Activated T-cell treated with anti-CD3 and anti-CD28 coated beads for 1 hour (primary cell): Measurements from ENCODE around the gene TRIM24.
"Not testable (repeated sequence)": the region's sequence is repeated elsewhere in the genome, so short reads cannot be mapped to it uniquely, and the experiment has no call there.

Source experiments
- DNase-seq: peaks from one replicate; pipeline ENCODE4 v3.0.0-alpha.2; 2020; ENCODE audit warnings: low read depth

Gene TRIM24

DNA sequence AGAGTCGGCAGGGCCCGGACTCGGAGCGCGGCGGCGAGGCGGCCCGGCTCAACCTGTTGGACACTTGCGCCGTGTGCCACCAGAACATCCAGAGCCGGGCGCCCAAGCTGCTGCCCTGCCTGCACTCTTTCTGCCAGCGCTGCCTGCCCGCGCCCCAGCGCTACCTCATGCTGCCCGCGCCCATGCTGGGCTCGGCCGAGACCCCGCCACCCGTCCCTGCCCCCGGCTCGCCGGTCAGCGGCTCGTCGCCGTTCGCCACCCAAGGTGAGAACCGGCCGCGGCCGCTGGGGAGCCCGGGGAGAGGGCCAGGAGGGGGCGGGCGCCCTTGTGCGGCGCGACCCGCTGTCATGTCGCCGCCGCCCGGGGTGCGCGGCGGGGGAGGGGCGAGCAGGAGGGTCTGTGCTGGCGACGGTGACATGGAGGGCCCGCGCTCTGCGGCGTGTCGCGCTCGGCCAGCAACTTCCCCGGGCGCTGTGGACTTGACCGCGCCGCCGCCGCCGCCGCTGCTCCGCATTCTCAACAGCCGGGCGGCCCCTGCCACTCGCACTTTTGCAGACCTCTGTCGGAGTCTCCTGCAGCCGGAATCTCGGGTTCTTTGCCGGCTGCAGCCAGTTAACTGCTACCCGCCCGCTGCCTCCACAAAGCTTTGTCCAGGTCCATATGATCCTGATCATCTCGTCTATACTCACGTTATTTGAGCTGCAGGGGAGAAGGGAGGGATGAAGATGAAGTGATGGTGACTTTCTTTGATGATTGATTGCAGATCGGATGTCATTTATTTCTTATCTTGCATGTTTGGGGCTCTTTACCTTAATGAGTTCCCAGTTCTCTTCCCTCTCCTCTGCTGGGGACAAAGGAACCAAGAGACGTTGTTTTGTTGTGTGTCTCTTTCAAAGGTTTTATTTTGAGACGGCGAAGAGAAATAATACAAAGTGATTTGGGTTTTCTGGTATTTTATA is 869 bp downstream of the TRIM24 start:
- DNase-seq = peak; percentile 42

DNA sequence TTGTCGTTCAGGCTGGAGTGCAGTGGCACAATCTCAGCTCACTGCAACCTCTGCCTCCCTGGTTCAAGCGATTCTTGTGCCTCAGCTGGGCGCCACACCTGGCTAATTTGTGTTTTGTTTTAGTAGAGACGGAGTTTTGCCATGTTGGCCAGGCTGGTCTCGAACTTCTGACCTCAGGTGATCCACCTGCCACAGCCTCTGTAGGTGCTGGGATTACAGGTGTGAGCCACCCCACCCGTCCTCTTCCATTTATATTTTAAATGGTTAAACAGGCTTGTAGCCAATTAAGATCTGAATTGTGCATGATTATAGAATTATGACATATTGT is 3.2 kb downstream of the TRIM24 start:
- not testable (repeated sequence) for DNase-seq

DNA sequence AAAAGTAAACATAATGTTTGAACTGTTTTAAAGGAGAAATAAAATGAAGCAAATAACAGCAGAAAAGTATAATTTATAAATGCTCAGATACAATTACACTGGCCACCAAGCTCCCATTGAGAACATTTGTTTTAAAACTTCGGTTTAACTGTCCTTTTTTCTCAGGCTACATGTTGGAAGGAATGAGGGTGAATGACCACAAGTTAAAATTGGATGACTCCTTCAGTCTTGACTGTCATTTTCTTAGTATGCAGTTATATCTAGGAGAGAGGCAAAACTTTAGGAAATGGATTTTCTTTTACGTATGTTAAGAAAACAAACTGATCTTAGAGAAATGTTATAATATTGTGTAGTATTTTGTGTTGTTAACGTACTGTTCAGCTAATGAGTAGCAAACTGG is 5.0 kb downstream of the TRIM24 start:
- DNase-seq = no peak

GRCh38 chr7:138466069-138466756 is 6.2 kb downstream of the TRIM24 start:
- not testable (repeated sequence) for DNase-seq

GRCh38 chr7:138468244-138469123 is 8.4 kb downstream of the TRIM24 start:
- DNase-seq = no peak

DNA sequence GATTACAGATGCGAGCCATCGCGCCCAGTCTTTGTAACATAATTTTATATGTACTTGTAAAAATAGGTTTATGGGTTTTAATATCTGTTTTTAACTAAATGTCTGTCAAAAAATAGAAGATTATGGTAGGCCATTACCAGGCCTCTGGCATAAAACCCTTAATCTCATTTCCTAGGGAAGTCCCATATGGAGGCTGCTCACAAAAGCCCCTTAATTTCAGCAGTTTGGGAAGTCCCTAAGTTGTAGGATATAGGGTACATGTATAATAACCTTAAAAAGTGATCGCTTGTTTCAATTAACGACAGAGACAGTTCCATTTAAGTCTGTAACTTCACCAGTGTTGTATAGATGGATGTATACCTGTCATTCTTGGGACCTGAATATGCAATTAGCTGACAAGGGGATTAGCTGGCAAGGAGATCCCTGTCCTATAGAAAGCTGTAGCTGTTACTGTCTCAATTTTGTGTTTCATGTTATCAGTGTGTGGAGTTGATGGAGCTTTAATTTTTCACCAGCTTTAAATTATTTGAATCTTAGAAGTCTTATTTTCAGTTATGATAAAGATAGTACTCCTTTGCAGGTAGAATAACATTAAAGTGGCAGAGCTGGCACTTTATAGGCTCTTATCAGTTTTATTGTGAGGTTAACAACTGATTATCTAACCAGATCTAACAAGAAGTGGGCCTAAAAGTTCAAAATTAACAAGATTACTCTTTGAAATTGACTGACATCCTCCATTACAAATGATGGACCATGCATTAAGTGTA is 10.5 kb downstream of the TRIM24 start:
- DNase-seq = no peak

DNA sequence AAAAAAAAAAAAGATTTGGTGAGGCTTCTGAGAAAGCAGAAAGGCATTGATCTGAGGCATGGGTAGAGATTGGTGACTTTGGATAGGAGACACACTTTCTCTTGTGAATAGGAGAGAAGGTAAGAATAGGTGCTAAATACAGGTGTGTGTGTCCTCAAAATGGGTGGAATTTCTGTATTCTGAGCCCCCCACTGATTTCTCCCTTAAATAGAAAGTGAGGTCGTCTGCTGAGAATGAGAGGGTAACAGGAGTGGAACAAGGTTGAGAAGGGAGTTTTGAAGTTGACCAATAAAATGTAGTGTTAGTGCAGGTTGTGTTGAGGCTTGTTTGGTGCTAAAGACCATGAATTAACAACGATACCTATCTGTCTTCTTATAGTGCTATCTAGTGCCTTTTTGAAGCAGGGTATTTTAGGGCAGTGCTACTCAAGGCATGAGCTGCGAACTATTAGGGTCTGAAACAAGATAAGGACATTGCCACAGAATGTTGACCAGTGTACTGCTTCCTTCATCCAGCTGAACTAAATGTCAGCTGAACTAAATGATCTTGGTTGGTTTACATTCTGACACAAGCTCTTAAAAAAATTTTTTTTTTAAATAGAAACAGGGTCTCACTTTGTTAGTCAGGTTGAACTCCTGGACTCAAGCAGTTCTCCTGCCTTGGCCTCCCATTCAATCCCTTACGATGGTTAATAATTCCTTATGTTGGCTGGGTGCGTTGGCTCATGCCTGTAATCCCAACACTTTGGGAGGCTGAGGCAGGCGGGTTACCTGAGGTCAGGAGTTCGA is 12.4 kb downstream of the TRIM24 start:
- no peak for DNase-seq

DNA sequence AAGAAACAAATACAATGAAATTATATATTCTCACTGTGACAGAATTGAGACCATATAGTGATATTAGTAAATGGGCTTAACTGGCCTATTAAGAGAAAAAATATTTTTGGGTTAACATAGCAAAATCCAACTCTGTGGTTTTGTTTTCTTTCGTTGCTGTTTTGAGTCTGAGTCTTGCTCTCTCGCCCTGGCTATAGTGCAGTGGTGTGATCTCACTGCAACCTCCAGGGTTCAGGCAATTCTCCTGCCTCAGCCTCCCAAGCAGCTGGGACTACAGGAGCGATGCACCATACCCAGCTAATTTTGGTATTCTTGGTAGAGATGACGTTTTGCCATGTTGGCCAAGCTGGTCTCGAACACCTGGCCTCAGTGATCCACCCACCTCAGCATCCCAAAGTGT is 15.3 kb downstream of the TRIM24 start:
- DNase-seq = no peak

GRCh38 chr7:138477081-138477578 is 17.1 kb downstream of the TRIM24 start:
- no peak for DNase-seq

GRCh38 chr7:138477581-138477980 is 17.5 kb downstream of the TRIM24 start:
- no peak for DNase-seq

GRCh38 chr7:138478499-138478908 is 18.4 kb downstream of the TRIM24 start:
- DNase-seq = no peak

DNA sequence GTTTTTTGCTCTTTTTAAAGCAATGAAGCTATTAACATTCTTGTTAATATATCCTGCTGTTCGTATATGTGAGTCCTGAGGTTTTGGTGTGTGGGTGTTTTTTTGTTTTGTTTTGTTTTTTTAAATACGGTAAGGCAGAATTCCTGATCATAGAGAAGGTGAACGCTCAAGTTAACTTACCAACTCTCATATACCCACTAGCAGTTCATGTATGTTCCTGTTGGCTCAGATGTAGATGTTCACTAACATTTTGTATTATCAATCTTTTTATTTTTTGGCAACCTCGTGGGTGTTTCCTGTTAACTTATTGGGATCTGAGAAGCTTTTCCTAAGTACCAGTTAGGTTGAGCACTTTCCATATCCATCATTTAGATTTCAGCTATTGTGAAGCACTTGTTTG is 20.5 kb downstream of the TRIM24 start:
- DNase-seq = no peak

DNA sequence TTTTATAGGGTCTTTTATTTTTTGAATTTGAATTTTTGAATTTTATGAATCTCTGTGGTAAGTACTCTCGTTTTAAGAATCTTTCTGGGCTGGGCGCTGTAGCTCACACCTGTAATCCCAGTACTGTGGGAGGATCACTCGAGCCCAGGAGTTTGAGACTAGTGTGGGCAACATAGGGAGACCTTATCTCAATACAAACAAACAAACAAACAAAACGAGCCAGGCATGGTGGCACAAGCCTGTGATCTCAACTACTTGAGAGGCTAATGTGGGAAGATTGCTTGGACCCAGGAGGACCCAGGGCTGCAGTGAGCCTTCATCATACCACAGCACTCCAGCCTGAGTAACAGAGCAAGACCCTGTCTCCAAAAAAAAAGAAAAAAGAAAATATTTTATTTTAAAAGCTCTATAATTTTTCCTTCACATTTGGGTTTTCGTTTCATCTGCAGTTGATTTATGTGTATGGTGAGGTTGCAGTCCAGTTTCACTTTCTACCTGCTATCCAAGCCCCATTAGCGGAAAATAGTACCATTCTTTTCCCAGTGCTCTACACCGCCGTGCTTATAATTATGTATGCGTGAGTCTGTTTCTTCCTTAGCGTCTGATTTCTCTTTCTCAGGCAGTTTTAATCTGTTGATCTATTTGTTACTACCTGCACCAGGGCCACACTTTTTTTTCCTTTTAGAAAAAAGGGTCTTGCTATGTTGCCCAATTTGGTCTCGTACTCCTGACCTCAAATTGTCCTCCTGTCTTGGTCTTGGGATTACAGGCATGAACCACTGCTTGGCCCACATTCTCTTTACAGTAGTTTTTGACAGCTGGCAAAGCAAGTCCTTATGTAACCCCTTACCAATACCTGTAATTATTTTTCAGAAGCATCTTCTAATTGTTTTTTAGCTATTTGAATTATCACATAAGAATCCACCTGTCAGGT is 21.7 kb downstream of the TRIM24 start:
- DNase-seq = no peak

DNA sequence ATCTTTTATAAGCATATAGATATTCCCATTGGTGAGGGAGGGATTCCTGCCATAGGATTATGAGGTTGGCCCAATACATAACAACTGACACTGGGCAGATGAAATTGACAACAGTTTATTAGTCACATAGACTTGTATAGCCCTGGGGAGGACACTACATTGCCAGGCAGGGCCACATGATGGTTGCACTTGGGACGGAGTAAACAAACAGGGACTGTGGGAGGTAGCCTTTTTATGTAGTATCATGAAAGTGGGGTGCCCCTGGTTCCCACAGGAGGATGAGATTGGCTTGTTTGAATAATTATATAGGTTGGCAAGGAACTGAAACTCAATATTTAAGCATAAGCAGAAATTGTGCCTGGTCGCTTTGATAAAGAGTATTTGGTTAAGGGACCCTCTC is 23.5 kb downstream of the TRIM24 start:
- no peak for DNase-seq

GRCh38 chr7:138485508-138485907 is 25.4 kb downstream of the TRIM24 start:
- DNase-seq = not testable (repeated sequence)

- not testable (repeated sequence) for DNase-seq
These were observed 29.1 kb downstream of the TRIM24 start for GRCh38 chr7:138489139-138489538.

GRCh38 chr7:138491612-138492386 is 31.7 kb downstream of the TRIM24 start:
- DNase-seq = no peak

GRCh38 chr7:138492423-138492822 is 32.4 kb downstream of the TRIM24 start:
- DNase-seq = no peak

DNA sequence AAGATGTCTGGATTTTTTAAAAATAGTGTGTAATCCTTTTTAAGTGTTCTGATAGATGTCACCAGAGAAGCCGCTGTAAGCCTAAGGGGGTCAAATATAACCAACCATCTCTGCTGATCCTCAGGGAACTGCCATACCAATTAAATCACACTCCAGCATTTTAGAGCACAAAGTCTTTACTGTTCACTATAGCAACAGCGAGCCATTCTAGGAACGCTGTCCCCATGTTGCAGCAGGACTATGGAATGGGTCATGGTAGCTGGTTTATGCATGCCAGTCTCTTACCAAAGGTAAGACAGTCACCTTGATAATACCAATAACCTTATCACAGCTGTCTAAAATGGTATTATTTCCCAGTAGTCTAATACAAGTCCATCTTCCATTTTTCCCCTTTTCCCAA is 33.5 kb downstream of the TRIM24 start:
- DNase-seq = no peak
